Measurements from ENCODE around the gene MYO1E. TPM values are rescaled to one million over a fixed set of nuclear protein-coding genes. Genes with fewer than 3 reads are reported as not detected.

MYO1E gene
- total and polyA plus RNA-seq, 4 donors, result 6.7 to 70.9 (median 21.6) TPM

DNA sequence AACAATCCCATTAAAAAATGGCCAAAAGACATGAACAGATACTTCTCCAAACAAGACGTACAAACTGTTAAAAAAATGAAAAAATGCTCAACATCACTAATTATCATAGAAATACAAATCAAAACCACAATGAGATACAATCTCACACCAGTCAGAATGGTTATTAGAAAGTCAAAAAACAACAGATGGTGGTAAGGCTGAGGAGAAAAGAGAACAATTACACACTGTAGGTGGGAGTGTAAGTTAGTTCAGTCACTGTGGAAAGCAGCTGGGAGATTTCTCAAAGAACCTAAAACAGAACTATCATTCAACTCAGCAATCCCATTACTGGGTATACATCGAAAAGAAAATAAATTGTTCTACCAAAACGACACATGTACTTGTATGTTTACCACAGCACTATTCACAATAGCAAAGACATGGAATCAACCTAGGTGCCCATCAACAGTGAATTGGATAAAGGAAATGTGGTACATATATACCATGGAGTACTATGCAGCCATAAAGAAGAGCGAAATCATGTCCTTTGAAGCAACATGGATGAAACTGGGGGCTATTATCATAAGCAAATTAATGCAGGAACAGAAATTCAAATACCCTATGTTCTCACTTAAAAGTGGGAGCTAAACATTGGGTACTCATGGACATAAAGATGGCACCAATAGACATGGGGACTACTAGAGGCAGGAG lies 51.5 kb downstream of the MYO1E start (continued):
- TF ChIP-seq, protein P1, sequence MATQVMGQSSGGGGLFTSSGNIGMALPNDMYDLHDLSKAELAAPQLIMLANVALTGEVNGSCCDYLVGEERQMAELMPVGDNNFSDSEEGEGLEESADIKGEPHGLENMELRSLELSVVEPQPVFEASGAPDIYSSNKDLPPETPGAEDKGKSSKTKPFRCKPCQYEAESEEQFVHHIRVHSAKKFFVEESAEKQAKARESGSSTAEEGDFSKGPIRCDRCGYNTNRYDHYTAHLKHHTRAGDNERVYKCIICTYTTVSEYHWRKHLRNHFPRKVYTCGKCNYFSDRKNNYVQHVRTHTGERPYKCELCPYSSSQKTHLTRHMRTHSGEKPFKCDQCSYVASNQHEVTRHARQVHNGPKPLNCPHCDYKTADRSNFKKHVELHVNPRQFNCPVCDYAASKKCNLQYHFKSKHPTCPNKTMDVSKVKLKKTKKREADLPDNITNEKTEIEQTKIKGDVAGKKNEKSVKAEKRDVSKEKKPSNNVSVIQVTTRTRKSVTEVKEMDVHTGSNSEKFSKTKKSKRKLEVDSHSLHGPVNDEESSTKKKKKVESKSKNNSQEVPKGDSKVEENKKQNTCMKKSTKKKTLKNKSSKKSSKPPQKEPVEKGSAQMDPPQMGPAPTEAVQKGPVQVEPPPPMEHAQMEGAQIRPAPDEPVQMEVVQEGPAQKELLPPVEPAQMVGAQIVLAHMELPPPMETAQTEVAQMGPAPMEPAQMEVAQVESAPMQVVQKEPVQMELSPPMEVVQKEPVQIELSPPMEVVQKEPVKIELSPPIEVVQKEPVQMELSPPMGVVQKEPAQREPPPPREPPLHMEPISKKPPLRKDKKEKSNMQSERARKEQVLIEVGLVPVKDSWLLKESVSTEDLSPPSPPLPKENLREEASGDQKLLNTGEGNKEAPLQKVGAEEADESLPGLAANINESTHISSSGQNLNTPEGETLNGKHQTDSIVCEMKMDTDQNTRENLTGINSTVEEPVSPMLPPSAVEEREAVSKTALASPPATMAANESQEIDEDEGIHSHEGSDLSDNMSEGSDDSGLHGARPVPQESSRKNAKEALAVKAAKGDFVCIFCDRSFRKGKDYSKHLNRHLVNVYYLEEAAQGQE (IDR thresholded peaks at IDR 0.05), result no peak

DNA sequence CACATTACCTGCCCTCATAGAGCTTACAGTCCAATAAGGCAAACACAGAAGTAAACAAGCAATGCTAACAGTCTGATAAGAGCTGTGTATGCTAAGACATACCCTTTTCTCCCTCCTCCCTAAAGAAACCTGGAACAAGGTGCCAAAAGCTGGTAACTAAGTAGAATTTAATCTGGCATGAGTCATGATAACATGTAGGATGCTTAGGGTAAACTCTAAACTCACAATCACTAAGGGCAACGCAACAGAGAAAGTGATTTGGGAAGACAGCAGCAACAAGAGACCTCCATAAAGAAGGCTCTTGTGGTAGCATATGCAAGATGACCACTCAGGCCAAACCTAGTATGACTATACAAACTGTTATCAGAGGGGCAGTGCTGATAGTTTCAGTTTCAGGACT lies 55.5 kb downstream of the MYO1E start:
- DNase-seq (ENCODE audit: low spot score), result no peak
- 96% methylated on average over 1 of the region's 1 CpG for WGBS
- no peak for TF ChIP-seq JUND (IDR thresholded peaks at IDR 0.05)
- TF ChIP-seq RXRA (IDR thresholded peaks at IDR 0.05), result no peak
- no peak for TF ChIP-seq FOXA1 (IDR thresholded peaks at IDR 0.05)
- TF ChIP-seq HNF4A (conservative IDR thresholded peaks at IDR 0.05), result no peak
- TF ChIP-seq GABPA (IDR thresholded peaks at IDR 0.05 in 1 of 2, conservative IDR thresholded peaks at IDR 0.05 in 1 of 2), result no peak

DNA sequence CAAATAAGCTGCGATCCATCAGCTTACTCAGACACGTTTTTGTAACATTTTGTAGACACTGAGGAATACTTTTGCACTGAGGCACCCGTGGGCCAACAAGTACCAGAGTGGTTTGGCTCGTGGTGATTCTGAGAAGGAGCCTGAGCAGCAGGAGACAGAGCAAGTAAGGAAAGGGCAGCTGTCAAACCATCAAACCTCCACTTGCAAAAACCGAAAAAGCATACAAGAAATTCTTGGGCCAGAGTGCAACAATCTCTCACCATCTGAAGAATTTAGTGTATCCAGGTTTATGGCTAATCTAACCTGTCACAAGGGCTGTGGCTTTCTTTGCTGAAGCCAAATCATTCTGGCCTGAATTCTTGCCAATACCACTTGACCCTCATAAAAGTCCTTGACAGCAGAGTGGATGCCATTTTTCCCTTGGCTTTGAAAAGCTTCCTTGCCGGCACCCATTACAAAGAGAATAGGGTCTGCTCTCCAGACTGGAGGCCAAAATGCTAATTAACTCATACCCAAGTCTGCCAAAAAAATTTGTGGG lies 56.7 kb downstream of the MYO1E start:
- no peak overlapping the region for H3K27ac ChIP-seq (ENCODE audit: low read depth in 1 of 2, low read length in 2 of 2)
- no peak for TF ChIP-seq HNF4G (IDR thresholded peaks at IDR 0.05)
- TF ChIP-seq JUND (IDR thresholded peaks at IDR 0.05), result no peak
- no peak for TF ChIP-seq FOXA1 (IDR thresholded peaks at IDR 0.05)
- TF ChIP-seq, protein P1 (IDR thresholded peaks at IDR 0.05), result no peak
- H3K4me1 ChIP-seq (ENCODE audit: control insufficient read depth in 4 of 4, insufficient read depth in 4 of 4, low read length in 3 of 4), result peaks cover 0 to 26% (median 13%) of the 10 kb centered on the region in 4 donors
- 79% methylated on average over 6 of the region's 6 CpGs for WGBS
- H3K9me3 ChIP-seq (ENCODE audit: control insufficient read depth in 4 of 4, low read length in 3 of 4), result no peaks in the 10 kb centered on the region
- H3K27me3 ChIP-seq (ENCODE audit: control insufficient read depth in 4 of 4, insufficient read depth in 4 of 4, low read length in 3 of 4), result no peaks in the 10 kb centered on the region
- DNase-seq (ENCODE audit: low spot score), result no peak
- H3K9ac ChIP-seq (ENCODE audit: low read depth in 1 of 2, low read length in 2 of 2), result no peak overlapping the region
- H3K36me3 ChIP-seq (ENCODE audit: control insufficient read depth in 4 of 4, insufficient read depth in 3 of 4, low read depth in 1 of 4, low read length in 3 of 4), result no peaks in the 10 kb centered on the region
- H3K4me3 ChIP-seq (ENCODE audit: low read depth in 1 of 3, low read length in 3 of 3), result no peak overlapping the region

More for the DNA sequence above, 55.5 kb downstream of the MYO1E start:
- no peaks in the 10 kb centered on the region for H3K9me3 ChIP-seq (ENCODE audit: control insufficient read depth in 4 of 4, low read length in 3 of 4)
- H3K4me3 ChIP-seq (ENCODE audit: low read depth in 1 of 3, low read length in 3 of 3), result no peak overlapping the region
- H3K9ac ChIP-seq (ENCODE audit: low read depth in 1 of 2, low read length in 2 of 2), result no peak overlapping the region
- no peak overlapping the region for H3K27ac ChIP-seq (ENCODE audit: low read depth in 1 of 2, low read length in 2 of 2)
- no peaks in the 10 kb centered on the region for H3K36me3 ChIP-seq (ENCODE audit: control insufficient read depth in 4 of 4, insufficient read depth in 3 of 4, low read depth in 1 of 4, low read length in 3 of 4)
- H3K27me3 ChIP-seq (ENCODE audit: control insufficient read depth in 4 of 4, insufficient read depth in 4 of 4, low read length in 3 of 4), result no peaks in the 10 kb centered on the region
- H3K4me1 ChIP-seq (ENCODE audit: control insufficient read depth in 4 of 4, insufficient read depth in 4 of 4, low read length in 3 of 4), result peaks cover 0 to 19% (median 12%) of the 10 kb centered on the region in 4 donors

Data from liver (tissue), 9 donors.